ENCODE data around the gene SLC25A10.

DNA sequence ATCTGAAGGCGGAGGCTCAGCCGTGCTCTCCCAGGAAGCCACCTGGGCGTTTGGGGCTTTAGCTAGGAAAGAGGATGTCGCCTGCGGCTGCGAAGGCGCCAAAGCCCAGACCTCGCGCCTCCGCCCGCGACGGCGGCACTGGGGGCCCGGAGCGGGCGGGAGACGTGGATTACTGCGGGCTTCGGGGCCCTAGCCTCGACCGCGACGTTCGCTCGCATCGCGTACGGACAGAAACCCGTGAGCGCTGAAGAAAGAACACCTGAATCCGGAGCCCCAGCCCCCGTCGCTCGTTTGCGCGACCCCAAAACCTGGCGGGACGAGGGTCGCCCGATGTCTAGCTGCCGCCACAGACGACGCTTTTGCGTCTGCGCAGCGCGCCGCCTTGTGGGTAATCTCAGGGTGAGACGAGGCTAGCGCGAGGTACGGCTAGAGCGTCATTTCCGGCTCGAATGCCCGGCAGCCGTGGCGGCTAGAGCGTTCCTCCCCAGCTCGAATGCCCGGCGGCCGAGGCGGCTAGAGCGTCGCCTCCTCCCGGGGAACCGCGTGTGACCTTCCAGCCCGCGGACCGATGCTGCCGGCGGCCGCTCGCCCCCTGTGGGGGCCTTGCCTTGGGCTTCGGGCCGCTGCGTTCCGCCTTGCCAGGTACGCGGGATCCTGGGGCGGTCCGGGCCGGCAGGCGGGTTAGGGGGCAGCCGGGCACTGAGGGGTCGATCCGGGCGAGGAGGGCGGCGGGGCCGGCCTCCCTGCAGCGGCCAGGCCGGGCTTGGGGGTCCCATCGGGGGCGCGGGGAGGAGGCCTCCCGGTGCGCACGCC, 8.9 kb upstream of the SLC25A10 start, which contains the start of gene MRPL12:
- TF ChIP-seq POLR2A (IDR thresholded peaks at IDR 0.05): no peak
- TF ChIP-seq, protein P1, sequence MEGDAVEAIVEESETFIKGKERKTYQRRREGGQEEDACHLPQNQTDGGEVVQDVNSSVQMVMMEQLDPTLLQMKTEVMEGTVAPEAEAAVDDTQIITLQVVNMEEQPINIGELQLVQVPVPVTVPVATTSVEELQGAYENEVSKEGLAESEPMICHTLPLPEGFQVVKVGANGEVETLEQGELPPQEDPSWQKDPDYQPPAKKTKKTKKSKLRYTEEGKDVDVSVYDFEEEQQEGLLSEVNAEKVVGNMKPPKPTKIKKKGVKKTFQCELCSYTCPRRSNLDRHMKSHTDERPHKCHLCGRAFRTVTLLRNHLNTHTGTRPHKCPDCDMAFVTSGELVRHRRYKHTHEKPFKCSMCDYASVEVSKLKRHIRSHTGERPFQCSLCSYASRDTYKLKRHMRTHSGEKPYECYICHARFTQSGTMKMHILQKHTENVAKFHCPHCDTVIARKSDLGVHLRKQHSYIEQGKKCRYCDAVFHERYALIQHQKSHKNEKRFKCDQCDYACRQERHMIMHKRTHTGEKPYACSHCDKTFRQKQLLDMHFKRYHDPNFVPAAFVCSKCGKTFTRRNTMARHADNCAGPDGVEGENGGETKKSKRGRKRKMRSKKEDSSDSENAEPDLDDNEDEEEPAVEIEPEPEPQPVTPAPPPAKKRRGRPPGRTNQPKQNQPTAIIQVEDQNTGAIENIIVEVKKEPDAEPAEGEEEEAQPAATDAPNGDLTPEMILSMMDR (IDR thresholded peaks at IDR 0.05): peak in 2 of 3 experiments; percentile 11 to 39

Measured in testis (tissue), 2 donors.